GM19452 (cell line): ENCODE data around the gene UBE2G1.
A peak's percentile ranks its signal among the peaks of the same experiment; 100 is the strongest.
"Not testable (repeated sequence)": the region's sequence is repeated elsewhere in the genome, so short reads cannot be mapped to it uniquely, and the experiment has no call there.

Experiments used
- ATAC-seq: cut with Tn5 transposase; IDR thresholded peaks from one replicate; pipeline ENCODE4 v1.9.1; 2021; ENCODE audit not compliant: unreplicated experiment

Gene UBE2G1

DNA sequence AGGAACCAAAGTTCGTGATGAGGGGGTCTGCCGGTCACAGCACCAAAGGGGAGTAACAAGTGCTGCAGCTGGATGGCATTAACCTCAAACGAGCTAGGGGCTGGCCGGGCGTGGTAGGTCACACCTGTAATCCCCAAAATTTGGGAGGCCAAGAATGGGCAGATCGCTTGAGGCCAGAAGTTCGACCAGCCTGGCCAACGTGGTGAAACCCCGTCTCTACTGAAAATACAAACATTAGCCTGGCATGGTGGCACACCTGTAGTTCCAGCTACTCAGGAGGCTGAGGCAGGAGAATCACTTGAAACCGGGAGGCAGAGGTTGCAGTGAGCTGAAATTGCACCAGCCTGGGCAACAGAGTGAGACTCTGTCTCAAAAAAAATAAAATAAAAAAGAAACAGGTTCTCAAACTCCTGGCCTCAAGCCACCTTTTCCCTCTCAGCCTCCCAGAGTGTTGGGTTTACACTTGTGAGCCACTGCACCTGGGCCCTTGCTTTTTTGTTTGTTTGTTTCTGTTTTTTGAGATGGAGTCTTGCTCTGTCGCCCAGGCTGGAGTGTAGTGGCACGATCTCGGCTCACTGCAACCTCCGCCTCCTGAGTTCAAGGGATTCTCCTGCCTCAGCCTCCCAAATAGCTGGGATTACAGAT is 9.4 kb upstream of the UBE2G1 start:
- not testable (repeated sequence) for ATAC-seq

DNA sequence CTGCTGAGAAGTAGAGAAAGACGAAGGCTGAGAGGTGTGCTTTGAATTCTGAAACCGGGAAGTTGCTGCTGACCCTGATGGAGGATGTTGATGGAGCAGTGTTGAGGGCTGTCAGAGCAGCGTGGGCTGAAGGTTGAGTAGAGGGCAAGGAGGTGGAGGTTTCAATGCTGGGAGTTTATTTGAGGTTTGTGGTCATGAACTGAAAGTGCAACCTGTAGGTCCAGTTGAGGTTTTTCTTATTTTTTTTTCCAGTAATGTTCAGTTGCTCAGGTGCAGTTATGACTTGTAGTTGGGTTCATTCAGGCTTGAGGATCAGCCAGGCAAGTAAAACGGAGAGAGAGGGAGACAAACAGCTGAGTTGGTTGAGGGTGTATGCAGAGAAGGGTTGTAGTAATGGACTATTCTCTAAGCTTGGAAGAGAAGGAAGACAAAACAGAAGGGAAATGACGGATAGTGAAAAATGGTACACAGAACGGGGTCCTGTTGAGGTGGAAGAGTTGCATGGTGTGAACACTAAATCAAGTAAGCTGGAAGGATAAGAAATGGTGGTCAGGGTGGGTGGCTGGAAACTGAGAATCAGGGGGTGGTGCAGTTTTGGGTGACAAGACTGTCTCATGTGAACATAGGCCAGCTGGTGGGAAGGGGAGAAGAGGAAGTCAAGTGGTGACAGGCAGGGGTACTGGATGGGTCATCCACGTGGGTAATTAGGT is 8.7 kb upstream of the UBE2G1 start:
- peak; percentile 72 for ATAC-seq

- no peak for ATAC-seq
Measured at GRCh38 chr17:4369557-4370230, 3.2 kb upstream of the UBE2G1 start.

GRCh38 chr17:4368341-4368740 is 1.9 kb upstream of the UBE2G1 start:
- ATAC-seq, result no peak

DNA sequence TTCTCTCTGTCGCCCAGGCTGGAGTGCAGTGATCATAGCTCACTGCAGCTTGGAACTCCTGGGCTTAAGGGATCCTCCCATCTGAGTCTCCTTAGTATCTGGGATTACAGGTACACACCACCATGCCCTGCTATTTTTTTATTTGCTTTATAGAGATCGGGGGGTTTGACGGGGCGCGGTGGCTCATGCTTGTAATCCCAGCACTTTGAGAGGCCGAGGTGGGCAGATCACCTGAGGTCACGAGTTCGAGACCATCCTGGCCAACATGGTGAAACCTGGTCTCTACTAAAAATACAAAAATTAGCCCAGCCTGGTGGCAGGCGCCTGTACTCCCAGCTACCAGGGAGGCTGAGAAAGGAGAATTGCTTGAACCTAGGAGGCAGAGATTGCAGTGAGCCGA is 702 bp upstream of the UBE2G1 start:
- not testable (repeated sequence) for ATAC-seq

GRCh38 chr17:4365628-4366326 is 698 bp downstream of the UBE2G1 start:
- ATAC-seq, result peak; percentile 25

- peak; percentile 46 for ATAC-seq
Measured at GRCh38 chr17:4365103-4365627, 1.3 kb downstream of the UBE2G1 start.

DNA sequence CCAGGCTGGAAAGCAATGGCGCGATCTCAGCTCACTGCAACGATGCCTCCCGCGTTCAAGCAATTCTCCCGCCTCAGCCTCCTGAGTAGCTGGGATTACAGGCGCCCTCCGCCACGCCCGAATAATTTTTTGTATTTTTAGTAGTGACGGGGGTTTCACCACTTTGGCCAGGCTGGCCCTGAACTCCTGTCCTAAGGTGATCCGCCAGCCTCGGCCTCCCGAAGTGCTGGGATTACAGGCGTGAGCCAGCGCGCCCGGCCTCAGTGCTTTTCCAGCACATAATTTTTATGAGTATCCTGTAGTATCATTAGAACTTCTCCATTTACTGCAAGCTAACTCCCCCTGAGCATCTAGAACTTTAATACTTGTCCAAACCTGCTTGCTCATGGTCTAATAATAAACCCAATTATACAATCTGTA is 1.8 kb downstream of the UBE2G1 start:
- no peak for ATAC-seq

DNA sequence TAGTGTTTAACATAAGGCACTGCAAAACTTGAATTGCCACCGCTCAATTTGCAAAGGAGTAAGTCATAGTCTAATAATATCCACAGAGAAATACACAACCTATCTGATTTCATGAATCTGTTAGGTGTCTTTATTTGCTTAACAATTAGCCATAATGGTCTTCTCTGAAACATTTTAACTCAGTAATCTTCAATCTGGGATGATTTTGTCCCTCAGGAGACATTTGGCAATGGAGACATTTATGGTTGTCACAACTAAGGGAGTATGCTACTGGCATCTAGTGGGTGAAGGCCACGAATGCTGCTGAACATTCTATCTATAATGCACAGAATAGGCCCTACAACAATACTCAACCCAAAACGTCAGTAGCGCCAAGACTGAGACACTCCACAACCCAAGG is 4.3 kb downstream of the UBE2G1 start:
- ATAC-seq, result no peak

GRCh38 chr17:4358154-4358553 is 8.3 kb downstream of the UBE2G1 start:
- ATAC-seq, result no peak

DNA sequence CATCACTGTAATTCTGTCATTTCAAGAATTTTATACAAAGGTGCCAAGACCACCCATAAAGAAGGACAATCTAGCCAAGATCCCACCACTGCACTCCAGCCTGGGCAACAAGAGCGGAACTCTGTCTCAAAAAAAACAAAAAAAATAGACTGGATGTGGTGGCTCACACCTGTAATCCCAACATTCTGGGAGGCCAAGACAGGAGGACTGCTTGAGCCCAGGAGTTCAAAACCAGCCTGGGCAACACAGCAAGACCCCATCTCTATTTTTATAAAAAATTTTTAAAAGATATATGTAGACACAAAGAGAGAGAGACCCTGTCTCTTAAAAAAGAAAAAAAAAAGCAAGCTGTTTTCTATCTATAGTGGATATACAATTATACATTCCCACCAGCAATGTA is 8.8 kb downstream of the UBE2G1 start:
- ATAC-seq, result no peak

- ATAC-seq, result no peak
Measured at GRCh38 chr17:4357030-4357628, 9.3 kb downstream of the UBE2G1 start.

DNA sequence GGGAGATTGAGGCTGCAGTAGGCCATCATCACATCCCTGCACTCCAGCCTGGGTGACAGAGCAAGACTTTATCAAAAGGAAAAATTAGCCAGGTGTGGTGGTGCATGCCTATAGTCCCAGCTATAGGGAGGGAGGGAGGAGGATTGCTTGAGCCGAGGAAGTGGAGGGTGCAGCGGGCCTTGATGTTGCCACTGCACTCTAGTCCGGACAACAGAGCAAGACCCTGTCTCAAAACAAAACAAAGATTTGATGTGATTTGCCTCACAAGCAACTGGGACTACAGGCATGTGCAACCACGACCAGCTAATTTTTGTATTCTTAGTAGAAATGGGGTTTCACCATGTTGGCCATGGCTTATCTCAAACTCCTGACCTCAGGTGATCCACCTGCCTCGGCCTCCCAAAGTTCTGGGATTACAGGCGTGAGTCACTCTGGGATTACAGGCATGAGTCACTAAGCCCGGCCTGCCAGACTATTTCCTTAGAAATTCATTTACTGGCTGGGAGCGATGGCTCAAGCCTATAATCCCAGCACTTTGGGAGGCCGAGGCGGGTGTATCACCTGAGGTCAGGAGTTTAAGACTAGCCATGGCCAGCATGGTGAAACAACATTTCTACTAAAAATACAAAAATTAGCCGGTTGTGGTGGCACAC is 11.5 kb downstream of the UBE2G1 start:
- no peak for ATAC-seq

DNA sequence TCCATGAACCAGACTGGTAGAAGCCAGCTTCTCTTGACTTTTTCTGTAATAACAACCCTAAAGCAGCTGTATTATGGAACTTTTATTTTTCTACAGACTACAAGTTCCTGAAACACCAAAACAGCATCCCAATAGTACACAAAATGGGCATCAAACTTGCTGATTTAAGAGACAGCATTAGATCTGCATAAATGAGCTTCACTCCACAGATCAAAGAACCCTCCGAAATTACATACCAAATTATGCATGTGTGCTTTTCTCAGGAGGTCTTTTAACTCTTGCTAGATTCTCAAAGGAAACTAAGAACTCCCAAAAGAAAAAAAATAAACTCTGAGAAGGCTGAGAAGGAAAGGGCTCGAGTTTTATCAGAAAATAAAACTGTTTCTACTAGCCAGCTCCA is 12.3 kb downstream of the UBE2G1 start:
- no peak for ATAC-seq

- ATAC-seq, result not testable (repeated sequence)
Measured at GRCh38 chr17:4350214-4350613, 16.3 kb downstream of the UBE2G1 start.

GRCh38 chr17:4345581-4346252 is 20.8 kb downstream of the UBE2G1 start:
- no peak for ATAC-seq

DNA sequence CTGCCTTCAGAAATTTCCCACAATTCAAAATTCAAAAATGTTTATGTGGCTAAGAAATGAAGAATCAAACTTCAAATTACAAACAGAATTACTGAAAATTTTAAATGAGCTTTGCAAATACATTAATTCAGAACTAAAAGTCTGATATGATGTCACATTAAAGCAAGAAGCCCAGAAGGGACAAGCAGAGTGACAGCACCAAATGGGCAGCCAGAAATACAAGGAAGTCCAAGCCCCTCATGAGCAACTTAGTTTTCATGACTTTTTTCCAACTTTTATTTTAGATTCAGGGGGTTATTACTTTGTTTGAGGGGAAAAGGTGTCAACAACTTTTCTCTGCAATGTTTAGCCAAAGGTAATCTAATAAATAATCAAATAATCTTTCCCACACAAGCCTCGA is 21.5 kb downstream of the UBE2G1 start:
- no peak for ATAC-seq

GRCh38 chr17:4342535-4342934 is 23.9 kb downstream of the UBE2G1 start:
- ATAC-seq, result no peak

GRCh38 chr17:4341616-4341977 is 24.9 kb downstream of the UBE2G1 start:
- ATAC-seq, result no peak
